NCI-H2081 (cell line): ENCODE results near the gene KRTAP5-11.
"Not testable (repeated sequence)": the region's sequence is repeated elsewhere in the genome, so short reads cannot be mapped to it uniquely, and the experiment has no call there.

Source experiments
- DNase-seq, 2 experiments: peaks; one replicate each; lab custom pipeline; 2025; lab: John Stamatoyannopoulos, UW

The KRTAP5-11 gene

DNA sequence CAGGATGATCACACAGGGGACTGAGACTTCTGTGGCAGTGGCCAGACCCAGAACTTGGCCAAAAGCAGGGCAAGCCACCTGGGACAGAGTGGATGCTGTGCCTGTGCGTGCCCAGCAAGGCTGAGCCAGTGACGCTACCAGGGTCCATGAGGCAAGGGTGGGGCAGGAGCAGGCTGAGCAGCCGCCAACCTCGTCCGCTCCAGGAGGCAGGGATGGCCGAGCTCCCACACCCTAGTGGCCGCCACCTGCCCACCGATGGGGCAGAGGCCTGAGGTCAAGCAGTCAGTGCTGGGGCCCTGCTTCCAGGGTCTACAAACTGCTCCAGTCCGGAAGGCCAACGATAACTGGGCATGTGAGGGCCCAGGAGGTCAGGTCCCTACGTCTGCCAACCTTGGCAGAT is 27.2 kb downstream of the KRTAP5-11 start:
- DNase-seq: no peak

GRCh38 chr11:71554996-71555395 is 27.7 kb downstream of the KRTAP5-11 start:
- DNase-seq: no peak

- DNase-seq: no peak
These were observed 31.0 kb downstream of the KRTAP5-11 start for GRCh38 chr11:71551711-71552110.

DNA sequence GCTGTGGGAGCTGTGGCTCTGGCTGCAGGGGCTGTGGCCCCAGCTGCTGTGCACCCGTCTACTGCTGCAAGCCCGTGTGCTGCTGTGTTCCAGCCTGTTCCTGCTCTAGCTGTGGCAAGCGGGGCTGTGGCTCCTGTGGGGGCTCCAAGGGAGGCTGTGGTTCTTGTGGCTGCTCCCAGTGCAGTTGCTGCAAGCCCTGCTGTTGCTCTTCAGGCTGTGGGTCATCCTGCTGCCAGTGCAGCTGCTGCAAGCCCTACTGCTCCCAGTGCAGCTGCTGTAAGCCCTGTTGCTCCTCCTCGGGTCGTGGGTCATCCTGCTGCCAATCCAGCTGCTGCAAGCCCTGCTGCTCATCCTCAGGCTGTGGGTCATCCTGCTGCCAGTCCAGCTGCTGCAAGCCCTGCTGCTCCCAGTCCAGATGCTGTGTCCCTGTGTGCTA is 33.9 kb downstream of the KRTAP5-11 start:
- no peak for DNase-seq

- DNase-seq: no peak
These were observed 34.6 kb downstream of the KRTAP5-11 start, which contains the start of gene KRTAP5-9 for GRCh38 chr11:71548120-71548519. TSS of gene KRTAP5-9 (plus strand) at chr11:71548420. CDS start at chr11:71548658, 238 bp downstream.

DNA sequence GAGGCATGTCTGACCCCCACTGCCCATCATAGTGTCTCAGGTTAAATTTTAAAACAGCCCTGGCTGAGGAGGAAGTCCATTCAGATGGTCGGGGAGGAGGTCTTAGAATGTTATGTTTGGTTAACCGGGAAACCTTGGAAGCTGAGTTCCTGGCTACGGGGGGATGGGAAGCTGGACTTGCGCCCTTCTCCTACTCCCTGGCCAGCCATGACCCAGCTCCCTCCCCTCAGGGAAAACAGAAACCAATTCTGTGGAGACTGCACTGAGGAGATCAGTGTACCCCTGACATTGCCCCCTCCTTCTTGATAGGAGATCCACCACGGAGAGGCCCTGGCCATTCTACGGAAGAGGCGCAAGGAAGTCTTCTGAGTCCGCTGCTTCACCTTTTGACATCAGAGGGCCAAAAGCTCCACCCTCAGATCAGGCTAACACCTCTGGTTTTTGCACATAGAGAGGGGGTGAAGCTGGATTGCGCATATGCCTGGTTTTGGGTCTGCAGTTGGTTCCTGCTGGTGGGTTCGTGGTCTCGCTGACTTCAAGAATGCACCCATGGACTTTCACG is 37.2 kb downstream of the KRTAP5-11 start:
- DNase-seq: no peak

DNA sequence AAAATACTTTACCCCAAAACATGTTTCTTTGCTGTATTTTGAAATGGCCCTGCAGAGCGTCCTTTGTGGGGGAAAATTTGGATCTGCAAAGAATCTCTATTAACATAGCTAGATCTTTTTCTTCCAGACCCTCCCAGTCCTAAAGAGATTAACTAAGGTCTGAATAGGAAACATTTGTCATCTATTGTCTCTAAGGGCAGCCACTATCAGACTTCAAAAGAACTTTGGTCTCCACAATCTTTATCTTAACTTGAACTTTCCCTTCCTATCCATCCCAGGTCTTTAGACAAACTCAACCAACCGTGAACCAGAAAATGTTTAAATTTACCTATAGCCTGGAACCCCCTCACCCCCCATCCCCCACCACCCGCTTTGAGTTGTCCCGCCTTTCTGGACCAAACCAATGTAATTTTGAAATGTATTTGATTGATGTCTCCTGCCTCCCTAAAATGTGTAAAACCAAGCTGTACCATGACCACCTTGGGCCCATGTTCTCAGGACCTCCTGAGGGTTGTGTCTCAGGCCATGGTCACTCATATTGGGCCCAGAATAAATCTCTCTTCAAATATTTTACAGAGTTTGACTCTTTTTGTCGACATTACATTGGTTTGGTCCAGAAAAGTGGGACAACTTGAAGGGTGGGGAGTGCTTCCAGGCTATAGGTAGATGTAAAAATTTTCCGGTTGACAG is 38.0 kb downstream of the KRTAP5-11 start:
- DNase-seq: no peak

DNA sequence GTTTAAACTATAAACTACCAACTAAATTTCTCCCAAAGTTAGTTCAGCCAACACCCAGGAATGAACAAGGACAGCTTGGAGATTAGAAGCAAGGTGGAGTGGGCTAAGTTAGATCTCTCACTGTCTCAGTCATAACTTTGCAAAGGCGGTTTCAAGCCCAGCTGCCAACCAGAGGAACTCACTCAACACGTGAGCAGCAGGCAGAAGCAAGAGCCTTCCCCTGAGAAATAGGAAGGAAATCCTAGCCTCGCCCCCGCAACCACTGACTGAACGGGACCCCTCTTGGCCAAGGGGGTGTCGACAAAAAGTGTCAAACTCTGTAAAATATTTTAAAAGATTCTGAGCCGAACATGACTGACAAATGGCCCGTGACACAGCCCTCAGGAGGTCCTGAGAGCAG is 38.8 kb downstream of the KRTAP5-11 start:
- DNase-seq: no peak

DNA sequence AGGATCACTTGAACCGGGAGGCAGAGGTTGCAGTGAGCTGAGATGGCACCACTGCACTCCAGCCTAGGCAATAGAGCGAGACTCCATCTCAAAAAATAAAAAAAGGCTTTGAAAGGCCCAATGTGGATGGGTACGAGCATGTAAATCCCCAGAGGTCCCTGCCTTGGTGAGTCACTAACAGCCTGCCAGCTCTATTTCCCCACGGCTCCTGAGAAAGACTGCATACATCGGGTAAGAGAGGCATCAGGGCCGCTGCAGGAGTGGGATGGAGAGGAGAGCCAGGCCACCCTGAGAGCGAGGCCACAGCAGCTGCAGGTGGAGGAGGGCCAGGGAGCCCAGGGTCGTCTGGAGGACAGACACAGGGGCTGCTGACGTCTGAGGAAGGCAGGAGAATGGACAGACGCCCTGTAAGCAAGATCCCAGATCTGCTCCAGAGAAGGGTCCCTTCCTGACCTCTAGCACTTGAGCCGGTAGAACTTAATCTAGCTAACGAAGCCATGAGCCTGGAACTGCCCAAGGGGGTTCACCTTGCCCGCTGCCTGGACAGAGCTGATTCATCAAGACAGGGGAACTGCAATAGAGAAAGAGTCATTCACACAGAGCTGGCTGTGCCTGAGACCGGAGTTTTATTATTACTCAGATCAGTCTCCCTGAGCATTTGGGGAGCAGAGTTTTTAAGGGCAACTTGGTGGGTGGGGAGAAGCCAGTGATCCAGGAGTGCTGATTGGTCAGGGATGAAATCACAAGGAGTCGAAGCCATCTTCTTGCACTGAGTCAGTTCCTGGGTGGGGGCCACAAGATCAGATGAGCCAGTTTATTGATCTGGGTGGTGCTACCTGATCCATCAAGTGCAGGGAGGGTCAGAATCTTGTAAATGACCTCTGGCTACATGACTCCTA is 39.5 kb downstream of the KRTAP5-11 start:
- DNase-seq: no peak

- DNase-seq: no peak
These were observed 40.3 kb downstream of the KRTAP5-11 start for GRCh38 chr11:71542382-71542781.

DNA sequence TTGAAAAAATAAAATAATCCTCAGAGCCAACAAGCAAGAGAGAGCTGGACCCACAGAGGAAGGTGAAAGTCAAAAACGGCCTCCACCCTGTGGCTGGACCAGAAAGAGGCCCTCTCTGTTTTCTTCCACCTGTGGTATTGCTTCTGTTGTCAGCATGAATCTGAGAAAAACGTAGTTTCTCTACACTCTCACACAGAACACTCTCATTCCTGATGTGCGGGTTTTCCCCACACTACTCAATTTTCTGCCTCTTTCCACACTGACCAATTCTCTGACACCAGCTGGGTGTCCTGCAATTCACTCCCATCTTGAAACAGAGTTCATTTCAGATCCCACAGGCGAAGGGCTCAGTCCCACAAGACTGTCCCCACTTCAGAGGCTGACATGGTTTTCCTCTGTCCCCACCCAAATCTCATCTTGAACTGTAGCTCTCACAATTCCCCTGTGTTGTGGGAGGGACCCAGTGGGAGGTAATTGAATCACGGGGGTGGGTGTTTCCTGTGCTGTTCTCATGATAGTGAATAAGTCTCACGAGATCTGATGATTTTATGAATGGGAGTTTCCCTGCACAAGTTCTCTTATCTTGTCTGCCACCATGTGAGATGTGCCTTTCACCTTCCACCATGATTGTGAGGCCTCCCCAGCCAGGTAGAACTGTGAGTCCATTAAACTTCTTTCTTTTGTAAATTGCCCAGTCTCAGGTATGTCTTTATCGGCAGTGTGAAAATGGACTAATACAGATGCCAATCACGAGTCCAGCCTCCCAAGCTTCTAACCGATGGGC is 42.0 kb downstream of the KRTAP5-11 start:
- DNase-seq: not testable (repeated sequence)

- not testable (repeated sequence) for DNase-seq
These were observed 42.7 kb downstream of the KRTAP5-11 start for GRCh38 chr11:71539971-71540370.

DNA sequence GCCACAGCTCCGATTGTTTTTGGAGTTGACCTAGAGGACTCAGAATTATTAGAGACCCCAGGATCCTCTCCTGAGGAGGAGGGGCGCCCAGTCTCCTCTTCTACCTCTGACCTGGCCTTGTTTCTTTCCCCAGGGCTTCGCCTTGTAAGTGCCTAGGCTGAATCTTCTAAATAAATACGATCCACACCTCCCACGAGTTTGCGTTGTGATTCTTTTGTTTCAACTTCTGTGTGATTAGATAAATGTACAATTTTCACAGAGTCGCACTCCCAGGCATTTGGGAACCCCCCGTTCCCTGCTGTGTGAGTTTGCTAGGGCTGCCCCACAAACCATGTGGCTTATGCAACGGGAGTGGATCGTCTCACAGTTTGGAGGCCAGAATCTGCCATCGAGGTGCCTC is 43.7 kb downstream of the KRTAP5-11 start:
- no peak for DNase-seq

DNA sequence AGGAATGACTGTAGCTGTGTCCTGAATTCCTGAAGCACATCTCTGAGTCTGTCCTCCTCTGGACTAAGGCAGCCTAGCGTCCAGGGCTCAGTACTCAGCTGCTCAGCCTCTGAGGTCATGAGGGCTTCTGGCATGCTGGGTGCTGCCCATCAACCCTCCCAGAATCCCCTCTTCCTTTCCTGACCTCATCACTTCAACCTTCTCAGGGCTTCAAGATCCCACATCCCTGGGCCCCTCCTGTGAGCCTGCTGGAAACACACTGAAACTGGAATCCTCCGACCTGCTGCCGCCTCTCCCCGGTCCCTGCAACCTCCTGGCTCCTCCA is 44.0 kb downstream of the KRTAP5-11 start:
- DNase-seq: no peak

DNA sequence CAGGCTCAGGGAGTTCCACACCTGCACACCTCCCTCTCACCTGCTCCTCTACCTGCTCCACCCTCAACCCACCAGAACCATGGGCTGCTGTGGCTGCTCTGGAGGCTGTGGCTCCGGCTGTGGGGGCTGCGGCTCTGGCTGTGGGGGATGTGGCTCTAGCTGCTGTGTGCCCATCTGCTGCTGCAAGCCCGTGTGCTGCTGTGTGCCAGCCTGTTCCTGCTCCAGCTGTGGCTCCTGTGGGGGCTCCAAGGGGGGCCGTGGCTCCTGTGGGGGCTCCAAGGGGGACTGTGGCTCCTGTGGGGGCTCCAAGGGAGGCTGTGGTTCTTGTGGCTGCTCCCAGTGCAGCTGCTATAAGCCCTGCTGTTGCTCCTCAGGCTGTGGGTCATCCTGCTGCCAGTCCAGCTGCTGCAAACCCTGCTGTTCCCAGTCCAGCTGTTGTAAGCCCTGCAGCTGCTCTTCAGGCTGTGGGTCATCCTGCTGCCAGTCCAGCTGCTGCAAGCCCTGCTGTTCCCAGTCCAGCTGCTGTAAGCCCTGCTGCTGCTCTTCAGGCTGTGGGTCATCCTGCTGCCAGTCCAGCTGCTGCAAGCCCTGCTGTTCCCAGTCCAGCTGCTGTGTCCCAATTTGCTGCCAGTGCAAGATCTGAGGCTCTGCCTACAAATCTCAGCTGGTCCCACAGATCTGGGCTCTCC is 44.6 kb downstream of the KRTAP5-11 start, which contains the start of gene KRTAP5-8:
TSS of gene KRTAP5-8 (plus strand) at position 49 of the 689 bp plus-strand sequence. CDS start at position 80, 31 bp downstream.
- DNase-seq: not testable (repeated sequence)

- DNase-seq: no peak
These were observed 45.1 kb downstream of the KRTAP5-11 start for GRCh38 chr11:71537537-71537936.

GRCh38 chr11:71535825-71536224 is 46.9 kb downstream of the KRTAP5-11 start:
- no peak for DNase-seq

GRCh38 chr11:71534711-71535608 is 47.7 kb downstream of the KRTAP5-11 start:
- not testable (repeated sequence) for DNase-seq

DNA sequence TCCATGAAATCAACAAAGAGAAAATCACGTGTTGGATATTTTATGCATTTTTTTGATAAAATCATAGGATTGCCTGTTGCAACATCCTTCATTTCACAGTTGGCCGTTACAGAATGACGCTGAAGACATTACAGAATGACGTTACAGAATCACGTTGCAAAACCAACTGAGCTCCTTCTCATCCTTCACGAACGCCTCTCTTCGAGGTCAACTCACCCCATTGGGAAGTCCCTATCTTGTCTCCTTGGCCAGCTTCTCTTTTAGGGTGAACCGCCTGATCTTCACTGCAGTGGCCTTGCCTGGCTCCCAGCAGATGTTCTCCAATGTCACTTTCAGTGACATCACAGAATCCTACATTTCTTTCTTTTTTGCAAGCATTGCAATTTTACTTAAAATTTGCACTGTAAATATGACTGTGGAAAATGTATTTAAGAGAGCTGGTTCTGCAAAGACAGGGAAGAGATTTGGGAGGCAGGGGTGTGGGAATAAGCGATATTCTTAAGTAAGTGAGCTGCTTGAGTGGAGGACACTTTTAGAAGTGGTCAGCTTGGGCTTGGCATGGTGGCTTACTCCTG is 50.6 kb downstream of the KRTAP5-11 start:
- DNase-seq: no peak
